GM12875 (cell line): ENCODE data around the gene RAB6A.

Experiments used
- H3K4me3 ChIP-seq: one replicate; pipeline ENCODE4 v1.5.1; 2011; ENCODE audit warnings: low read depth, low read length, control low read depth
- CTCF ChIP-seq: IDR thresholded peaks from 2 replicates; pipeline ENCODE4 v1.5.1; 2011; ENCODE audit warnings: low read depth, mild to moderate bottlenecking, control low read depth, inconsistent platforms, low read length, moderate library complexity, borderline replicate concordance; ENCODE audit not compliant: insufficient read depth

Gene RAB6A

GRCh38 chr11:73647459-73648100 lies 113.3 kb downstream of the RAB6A start:
- no peak overlapping the region for H3K4me3 ChIP-seq
- no peak for TF ChIP-seq CTCF

- H3K4me3 ChIP-seq = no peak within 1 kb of the TSS
- TF ChIP-seq CTCF = no peak
These were observed 114.8 kb downstream of the RAB6A start, which contains the start of gene PLEKHB1 for GRCh38 chr11:73645972-73646631. PLEKHB1 (plus strand) TSS chr11:73646581; CDS start chr11:73646609, 28 bp downstream.

GRCh38 chr11:73645121-73645969 lies 115.5 kb downstream of the RAB6A start:
- no peak for TF ChIP-seq CTCF
- no peak overlapping the region for H3K4me3 ChIP-seq

GRCh38 chr11:73641668-73642067 lies 119.2 kb downstream of the RAB6A start:
- no peak for TF ChIP-seq CTCF
- no peak overlapping the region for H3K4me3 ChIP-seq

- no peak overlapping the region for H3K4me3 ChIP-seq
- TF ChIP-seq CTCF = no peak
These were observed 120.3 kb downstream of the RAB6A start for GRCh38 chr11:73640592-73640991.

- no peak for TF ChIP-seq CTCF
These were observed 123.9 kb downstream of the RAB6A start for GRCh38 chr11:73637012-73637411.

More at GRCh38 chr11:73637012-73637411, 123.9 kb downstream of the RAB6A start:
- no peak overlapping the region for H3K4me3 ChIP-seq
